Measurements from ENCODE around the gene LAMA3. TPM values are rescaled to one million over a fixed set of nuclear protein-coding genes. Genes with fewer than 3 reads are reported as not detected.

Gene LAMA3
- total and polyA plus RNA-seq, 2 of the 13 experiments (the other 11 are each of a cell fraction or from before 2014, with no cell fraction given), result 0.45 to 2.2 TPM

DNA sequence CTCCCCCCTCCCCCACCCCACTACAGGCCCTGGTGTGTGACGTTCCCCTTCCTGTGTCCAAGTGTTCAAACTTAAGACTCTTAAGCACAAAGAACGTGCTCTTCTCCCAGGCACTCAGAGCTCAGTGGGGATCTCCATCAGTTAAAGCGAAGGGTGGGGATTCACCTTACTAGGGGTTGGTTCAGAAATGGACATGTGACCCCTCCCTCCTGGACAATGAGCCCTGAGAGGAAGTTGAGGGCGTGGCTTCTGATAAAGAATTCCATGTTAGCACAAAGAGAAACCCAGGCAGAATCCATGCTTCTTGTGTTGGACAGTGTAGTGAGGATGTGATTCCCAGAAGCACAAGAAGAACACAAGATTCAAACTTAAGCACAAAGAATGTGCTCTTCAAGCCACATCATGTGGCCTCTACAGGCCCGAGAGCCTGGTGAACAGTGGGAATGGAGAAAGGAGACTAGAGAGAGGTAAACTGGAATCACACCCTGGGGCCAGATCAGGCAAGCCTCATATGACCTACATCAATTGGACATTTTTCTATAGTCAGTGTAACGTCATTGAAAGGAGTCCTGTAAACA, 247.2 kb downstream of the LAMA3 start:
- in situ Hi-C loops (cut with HindIII; ENCODE audit: extremely low pct_ligation_motif_present, low pct_unique_long_range_greater_than_20kb), result no loop called here

GRCh38 chr18:23938043-23938756, 248.9 kb downstream of the LAMA3 start:
- WGBS (ENCODE audit: low lambda C conversion rate), result 75% methylated on average over 10 of the region's 11 CpGs
- in situ Hi-C loops (cut with HindIII; ENCODE audit: extremely low pct_ligation_motif_present, low pct_unique_long_range_greater_than_20kb), result no loop called here
- Histone ChIP-seq H3K27ac (ENCODE audit: extremely low read length, insufficient read depth, low read length) (no peak overlapping the region), H3K4me3 (replicated peaks in 1 of 3; ENCODE audit: insufficient read depth in 1 of 3, low read depth in 2 of 3, low read length in 3 of 3) (no peak overlapping the region), H3K4me1 (ENCODE audit: insufficient read depth, low read length) (peaks cover 5% of the 10 kb centered on the region; the same call in 1 of the 2 replicates), H3K79me2 (ENCODE audit: insufficient read depth, low read length) (no peaks in the 10 kb centered on the region), H3K9me3 (ENCODE audit: low read length) (no peaks in the 10 kb centered on the region), H2AFZ (ENCODE audit: low read length) (no peak overlapping the region), H3K36me3 (replicated peaks in 1 of 2; ENCODE audit: control insufficient read depth in 1 of 2, insufficient read depth in 2 of 2, low read length in 2 of 2) (no peaks in the 10 kb centered on the region), H3K4me2 (ENCODE audit: low read depth, low read length) (no peak overlapping the region), H3K9ac (ENCODE audit: insufficient read depth, low read depth, low read length) (no peak overlapping the region), H4K20me1 (ENCODE audit: insufficient read depth, low read length) (no peaks in the 10 kb centered on the region), H3K27me3 (ENCODE audit: control insufficient read depth in 1 of 2, insufficient read depth in 2 of 2, low read length in 2 of 2) (peaks cover 0 to 2% of the 10 kb centered on the region in 2 experiments; a peak in 2 of 5 replicates)
- no TSS peak for BruUV-seq (replicated peaks)
- no peak for TF ChIP-seq ZNF530 (CRISPR knock-in tag; IDR thresholded peaks at IDR 0.05; ENCODE audit: low read depth)
- no peak for TF ChIP-seq BCL6 (CRISPR knock-in tag; IDR thresholded peaks at IDR 0.05)
- no peak for TF ChIP-seq ZFX (CRISPR knock-in tag; IDR thresholded peaks at IDR 0.05; ENCODE audit: low read depth)
- TF ChIP-seq SKIL (CRISPR knock-in tag; IDR thresholded peaks at IDR 0.05; ENCODE audit: borderline replicate concordance), result no peak
- TF ChIP-seq, protein P1, sequence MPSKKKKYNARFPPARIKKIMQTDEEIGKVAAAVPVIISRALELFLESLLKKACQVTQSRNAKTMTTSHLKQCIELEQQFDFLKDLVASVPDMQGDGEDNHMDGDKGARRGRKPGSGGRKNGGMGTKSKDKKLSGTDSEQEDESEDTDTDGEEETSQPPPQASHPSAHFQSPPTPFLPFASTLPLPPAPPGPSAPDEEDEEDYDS (CRISPR knock-in tag; IDR thresholded peaks at IDR 0.05), result no peak
- TF ChIP-seq MAZ (IDR thresholded peaks at IDR 0.05; ENCODE audit: borderline replicate concordance, low read depth, low read length), result no peak
- TF ChIP-seq MAZ (CRISPR knock-in tag; IDR thresholded peaks at IDR 0.05; ENCODE audit: low read depth), result no peak
- no peak for TF ChIP-seq ZBTB21 (CRISPR knock-in tag; IDR thresholded peaks at IDR 0.05)
- TF ChIP-seq RFX1 (IDR thresholded peaks at IDR 0.05), result no peak
- TF ChIP-seq SMAD9 (CRISPR knock-in tag; IDR thresholded peaks at IDR 0.05), result no peak
- TF ChIP-seq EED (CRISPR knock-in tag; IDR thresholded peaks at IDR 0.05), result no peak
- POLR2A ChIA-PET, result no interaction called here
- intact Hi-C loops (cut with micrococcal nuclease; ENCODE audit: unreplicated experiment), result no loop called here
- CTCF ChIA-PET (ENCODE audit: low intra/inter-chr PET ratio, low total read pairs), result no interaction called here
- no peak for FAIRE-seq
- ATAC-seq, result no peak
- no peak for DNase-seq (ENCODE audit: low spot score)

More for the DNA sequence above, 247.2 kb downstream of the LAMA3 start:
- Histone ChIP-seq H3K9me3 (ENCODE audit: low read length) (no peaks in the 10 kb centered on the region), H4K20me1 (ENCODE audit: insufficient read depth, low read length) (no peaks in the 10 kb centered on the region), H3K79me2 (ENCODE audit: insufficient read depth, low read length) (no peaks in the 10 kb centered on the region), H2AFZ (ENCODE audit: low read length) (no peak overlapping the region), H3K36me3 (replicated peaks in 1 of 2; ENCODE audit: control insufficient read depth in 1 of 2, insufficient read depth in 2 of 2, low read length in 2 of 2) (no peaks in the 10 kb centered on the region), H3K4me2 (ENCODE audit: low read depth, low read length) (no peak overlapping the region), H3K9ac (ENCODE audit: insufficient read depth, low read depth, low read length) (no peak overlapping the region), H3K27me3 (ENCODE audit: control insufficient read depth in 1 of 2, insufficient read depth in 2 of 2, low read length in 2 of 2) (peaks cover 0 to 2% of the 10 kb centered on the region in 2 experiments; a peak in 2 of 5 replicates), H3K27ac (ENCODE audit: extremely low read length, insufficient read depth, low read length) (no peak overlapping the region), H3K4me3 (replicated peaks in 1 of 3; ENCODE audit: insufficient read depth in 1 of 3, low read depth in 2 of 3, low read length in 3 of 3) (no peak overlapping the region), H3K4me1 (ENCODE audit: insufficient read depth, low read length) (peaks cover 5% of the 10 kb centered on the region; the same call in 1 of the 2 replicates)
- POLR2A ChIA-PET, result no interaction called here
- CTCF ChIA-PET (ENCODE audit: low intra/inter-chr PET ratio, low total read pairs), result no interaction called here
- FAIRE-seq (no peak), DNase-seq (ENCODE audit: low spot score) (peak; percentile 9), ATAC-seq (no peak; the same call in 2 of the 3 replicates)
- intact Hi-C loops (cut with micrococcal nuclease; ENCODE audit: unreplicated experiment), result no loop called here
- WGBS (ENCODE audit: low lambda C conversion rate), result 63% methylated on average over 6 of the region's 6 CpGs
- BruUV-seq (replicated peaks), result no TSS peak
- TF ChIP-seq NFKBIZ (CRISPR knock-in tag; IDR thresholded peaks at IDR 0.05) (no peak), CENPBD1 (CRISPR knock-in tag; IDR thresholded peaks at IDR 0.05; ENCODE audit: borderline replicate concordance, low read depth) (no peak), FOXC1 (CRISPR knock-in tag; IDR thresholded peaks at IDR 0.05; ENCODE audit: borderline replicate concordance) (no peak), SMAD9 (CRISPR knock-in tag; IDR thresholded peaks at IDR 0.05) (no peak), ZNF138 (CRISPR knock-in tag; IDR thresholded peaks at IDR 0.05; ENCODE audit: low read depth) (no peak)
